Measurements from ENCODE around the gene MIDN.

Gene MIDN

DNA sequence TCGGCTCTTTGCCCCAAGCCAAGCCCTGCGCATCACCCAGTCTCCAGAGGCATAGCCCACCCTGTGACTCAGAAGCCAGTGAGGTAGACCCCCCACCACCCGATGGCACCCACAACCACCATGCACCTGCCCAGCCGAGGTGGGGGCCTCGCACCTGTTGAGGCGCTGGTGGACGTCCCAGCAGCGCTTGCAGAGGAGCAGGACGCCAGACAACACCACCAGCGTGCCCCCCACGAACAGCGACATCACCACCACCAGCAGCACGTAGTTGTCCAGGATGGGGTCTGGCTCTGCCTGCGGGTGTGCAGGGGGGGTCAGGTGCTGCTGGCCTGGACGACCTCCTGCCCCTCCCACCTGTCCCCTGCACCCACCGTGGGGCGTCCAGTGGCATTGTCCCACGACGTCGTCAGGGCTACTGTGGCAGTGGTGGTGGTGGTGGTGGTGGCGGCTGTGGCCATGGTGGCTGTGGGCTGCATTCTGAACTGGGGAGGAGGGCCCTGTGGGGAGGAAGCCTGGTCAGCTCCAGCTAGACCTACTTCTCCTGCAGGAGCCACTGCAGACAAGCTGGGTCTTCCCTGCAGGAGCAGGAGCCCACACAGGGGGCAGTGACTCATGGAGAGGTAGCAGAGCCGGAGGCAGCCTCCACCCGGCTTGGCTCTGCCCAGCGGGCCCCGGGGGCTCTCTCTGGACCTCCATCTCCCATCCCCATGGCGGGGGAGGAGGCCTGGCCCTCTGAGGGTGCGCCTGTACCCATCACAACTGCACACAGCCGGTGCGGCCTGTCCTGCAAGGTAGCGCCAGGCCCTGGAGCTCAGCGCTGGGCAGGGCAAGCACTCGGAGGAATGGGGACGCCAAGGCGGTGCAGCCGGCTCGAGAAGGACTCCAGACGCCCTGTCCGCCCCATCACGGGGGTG, 12.5 kb upstream of the MIDN start:
- Mint-ChIP-seq H3K9me3 (ENCODE audit: low read depth) (no peaks in the 10 kb centered on the region), H3K36me3 (no peaks in the 10 kb centered on the region), H3K4me3 (no peak overlapping the region), H3K27ac (no peak overlapping the region), H3K4me1 (ENCODE audit: low read depth) (peaks cover 10% of the 10 kb centered on the region), H3K27me3 (peaks cover 2% of the 10 kb centered on the region)

- H3K36me3 Mint-ChIP-seq, result no peaks in the 10 kb centered on the region
- H3K4me1 Mint-ChIP-seq (ENCODE audit: low read depth), result peaks cover 16% of the 10 kb centered on the region
- H3K9me3 Mint-ChIP-seq (ENCODE audit: low read depth), result no peaks in the 10 kb centered on the region
- H3K27ac Mint-ChIP-seq, result no peak overlapping the region
- H3K27me3 Mint-ChIP-seq, result peaks cover 2% of the 10 kb centered on the region
- H3K4me3 Mint-ChIP-seq, result no peak overlapping the region
Observed at GRCh38 chr19:1236576-1236975, 11.8 kb upstream of the MIDN start.

GRCh38 chr19:1237027-1237659, 11.2 kb upstream of the MIDN start:
- peaks cover 17% of the 10 kb centered on the region for H3K4me1 Mint-ChIP-seq (ENCODE audit: low read depth)
- H3K4me3 Mint-ChIP-seq, result peak overlapping the region; percentile 52
- H3K27ac Mint-ChIP-seq, result no peak overlapping the region
- no peaks in the 10 kb centered on the region for H3K36me3 Mint-ChIP-seq
- peaks cover 2% of the 10 kb centered on the region for H3K27me3 Mint-ChIP-seq
- no peaks in the 10 kb centered on the region for H3K9me3 Mint-ChIP-seq (ENCODE audit: low read depth)

- H3K9me3 Mint-ChIP-seq (ENCODE audit: low read depth), result no peaks in the 10 kb centered on the region
Observed at GRCh38 chr19:1237754-1238368, 10.5 kb upstream of the MIDN start, which contains the start of gene CBARP. CBARP (minus strand) TSS chr19:1238005; CDS start chr19:1236100, 1,905 bp downstream.

GRCh38 chr19:1238369-1239303, 9.7 kb upstream of the MIDN start:
- Mint-ChIP-seq H3K4me3 (peak overlapping the region; percentile 83), H3K9me3 (ENCODE audit: low read depth) (no peaks in the 10 kb centered on the region), H3K36me3 (no peaks in the 10 kb centered on the region), H3K4me1 (ENCODE audit: low read depth) (peaks cover 23% of the 10 kb centered on the region), H3K27me3 (peaks cover 2% of the 10 kb centered on the region), H3K27ac (no peak overlapping the region)

More at GRCh38 chr19:1237754-1238368, 10.5 kb upstream of the MIDN start, which contains the start of gene CBARP:
- no peak within 1 kb of the TSS for H3K27ac Mint-ChIP-seq
- peak within 1 kb of the TSS; percentile 83 for H3K4me3 Mint-ChIP-seq
- peaks cover 19% of the 10 kb centered on the region for H3K4me1 Mint-ChIP-seq (ENCODE audit: low read depth)
- H3K36me3 Mint-ChIP-seq, result no peaks in the 10 kb centered on the region
- peaks cover 2% of the 10 kb centered on the region for H3K27me3 Mint-ChIP-seq

DNA sequence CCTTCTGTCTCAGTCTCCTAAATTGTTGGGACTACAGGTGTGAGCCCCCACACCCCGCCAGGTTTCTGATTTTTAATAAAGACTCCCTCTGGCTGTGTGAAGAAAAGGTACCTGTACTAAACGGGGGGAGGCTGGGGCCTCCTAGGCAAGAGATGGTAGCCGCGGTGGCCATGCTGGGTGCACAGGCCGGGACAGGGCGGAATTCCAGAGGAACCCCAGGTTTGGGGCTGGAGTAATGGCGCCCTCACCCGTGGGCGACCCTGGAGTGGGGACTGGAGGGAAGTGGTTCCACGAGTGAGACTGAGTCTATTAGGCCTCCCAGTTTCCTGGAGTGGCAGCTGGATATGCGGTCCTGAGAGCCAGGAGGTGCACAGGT, 9.0 kb upstream of the MIDN start:
- no peaks in the 10 kb centered on the region for H3K9me3 Mint-ChIP-seq (ENCODE audit: low read depth)
- H3K36me3 Mint-ChIP-seq, result no peaks in the 10 kb centered on the region
- peak overlapping the region; percentile 83 for H3K4me3 Mint-ChIP-seq
- no peak overlapping the region for H3K27ac Mint-ChIP-seq
- peaks cover 23% of the 10 kb centered on the region for H3K4me1 Mint-ChIP-seq (ENCODE audit: low read depth)
- H3K27me3 Mint-ChIP-seq, result peaks cover 2% of the 10 kb centered on the region

DNA sequence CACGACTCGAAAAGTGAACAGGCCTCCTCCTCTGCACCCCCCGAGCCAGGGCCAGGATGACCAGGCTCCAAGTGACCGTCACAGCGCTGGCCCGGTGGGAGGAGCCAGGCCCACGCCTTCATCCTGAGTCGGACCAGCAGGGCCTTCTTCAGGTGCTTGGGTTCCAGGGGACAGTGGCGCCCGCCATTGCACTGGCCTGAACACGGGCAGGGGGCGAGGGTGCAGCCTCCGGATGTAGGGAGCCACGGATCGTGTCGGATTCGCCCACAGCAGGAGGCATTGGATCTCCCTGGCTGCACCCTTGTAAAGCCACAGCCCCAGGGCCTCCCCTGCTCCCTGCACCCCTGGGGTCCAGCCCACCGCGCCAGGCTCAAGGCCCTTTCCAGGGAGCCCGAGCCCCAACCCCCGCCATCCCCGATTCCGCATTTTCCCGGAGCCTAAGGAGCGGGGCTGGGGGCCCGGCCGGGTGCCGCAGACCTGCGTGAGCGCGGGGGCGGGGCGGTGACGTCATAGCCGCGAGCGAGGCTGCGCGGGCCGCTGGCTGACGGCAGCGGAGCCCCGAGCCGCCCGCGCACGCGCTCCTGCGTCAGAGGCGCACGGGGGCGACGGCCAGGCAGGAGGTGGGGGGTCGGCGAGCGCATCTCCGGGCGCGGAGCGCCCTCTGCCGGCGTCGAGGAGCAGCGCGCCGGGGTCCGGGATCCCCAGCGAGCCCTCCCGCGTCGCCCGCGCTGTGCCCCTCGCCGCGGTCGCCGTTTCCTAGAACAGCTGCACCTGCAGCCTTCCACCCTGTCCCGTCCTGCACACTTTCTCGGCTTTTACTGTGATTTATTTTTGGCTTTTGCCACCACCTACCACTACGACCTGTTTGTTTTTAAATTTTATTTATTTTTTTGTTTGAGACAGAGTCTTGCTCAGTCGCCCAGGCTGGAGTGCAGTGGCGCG, 8.3 kb upstream of the MIDN start:
- no peak overlapping the region for H3K4me3 Mint-ChIP-seq
- peaks cover 2% of the 10 kb centered on the region for H3K27me3 Mint-ChIP-seq
- peaks cover 26% of the 10 kb centered on the region for H3K4me1 Mint-ChIP-seq (ENCODE audit: low read depth)
- H3K27ac Mint-ChIP-seq, result peak overlapping the region; percentile 54
- no peaks in the 10 kb centered on the region for H3K36me3 Mint-ChIP-seq
- no peaks in the 10 kb centered on the region for H3K9me3 Mint-ChIP-seq (ENCODE audit: low read depth)

DNA sequence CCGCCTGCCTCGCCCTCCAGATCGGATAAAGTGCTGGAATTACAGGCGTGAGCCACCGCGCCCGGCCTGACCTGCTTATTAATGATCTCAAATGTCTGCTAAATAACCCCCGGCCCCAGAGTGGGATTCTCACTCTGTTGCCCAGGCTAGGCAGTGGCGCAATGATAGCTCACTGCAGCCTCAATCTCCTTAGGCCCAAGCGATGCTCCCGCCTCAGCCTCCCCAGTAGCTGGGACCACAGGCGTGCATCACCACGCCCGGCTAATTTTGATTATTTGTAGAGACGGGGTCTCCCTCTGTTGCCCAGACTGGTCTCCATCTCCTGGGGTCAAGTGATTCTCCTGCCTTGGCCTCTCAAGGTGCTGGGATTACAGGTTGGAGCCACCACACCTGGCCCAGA, 7.5 kb upstream of the MIDN start:
- Mint-ChIP-seq H3K27ac (no peak overlapping the region), H3K4me1 (ENCODE audit: low read depth) (peaks cover 26% of the 10 kb centered on the region), H3K9me3 (ENCODE audit: low read depth) (no peaks in the 10 kb centered on the region), H3K4me3 (peak overlapping the region; percentile 93), H3K27me3 (peaks cover 2% of the 10 kb centered on the region), H3K36me3 (no peaks in the 10 kb centered on the region)

- Mint-ChIP-seq H3K27me3 (peaks cover 2% of the 10 kb centered on the region), H3K4me3 (peak within 1 kb of the TSS; percentile 93), H3K27ac (peak within 1 kb of the TSS; percentile 89), H3K36me3 (no peaks in the 10 kb centered on the region), H3K9me3 (ENCODE audit: low read depth) (no peaks in the 10 kb centered on the region), H3K4me1 (ENCODE audit: low read depth) (peaks cover 26% of the 10 kb centered on the region)
Observed at GRCh38 chr19:1241417-1242095, 6.8 kb upstream of the MIDN start, which contains the start of gene ATP5F1D. ATP5F1D (plus strand) TSS chr19:1241751; CDS start chr19:1241851, 100 bp downstream.

DNA sequence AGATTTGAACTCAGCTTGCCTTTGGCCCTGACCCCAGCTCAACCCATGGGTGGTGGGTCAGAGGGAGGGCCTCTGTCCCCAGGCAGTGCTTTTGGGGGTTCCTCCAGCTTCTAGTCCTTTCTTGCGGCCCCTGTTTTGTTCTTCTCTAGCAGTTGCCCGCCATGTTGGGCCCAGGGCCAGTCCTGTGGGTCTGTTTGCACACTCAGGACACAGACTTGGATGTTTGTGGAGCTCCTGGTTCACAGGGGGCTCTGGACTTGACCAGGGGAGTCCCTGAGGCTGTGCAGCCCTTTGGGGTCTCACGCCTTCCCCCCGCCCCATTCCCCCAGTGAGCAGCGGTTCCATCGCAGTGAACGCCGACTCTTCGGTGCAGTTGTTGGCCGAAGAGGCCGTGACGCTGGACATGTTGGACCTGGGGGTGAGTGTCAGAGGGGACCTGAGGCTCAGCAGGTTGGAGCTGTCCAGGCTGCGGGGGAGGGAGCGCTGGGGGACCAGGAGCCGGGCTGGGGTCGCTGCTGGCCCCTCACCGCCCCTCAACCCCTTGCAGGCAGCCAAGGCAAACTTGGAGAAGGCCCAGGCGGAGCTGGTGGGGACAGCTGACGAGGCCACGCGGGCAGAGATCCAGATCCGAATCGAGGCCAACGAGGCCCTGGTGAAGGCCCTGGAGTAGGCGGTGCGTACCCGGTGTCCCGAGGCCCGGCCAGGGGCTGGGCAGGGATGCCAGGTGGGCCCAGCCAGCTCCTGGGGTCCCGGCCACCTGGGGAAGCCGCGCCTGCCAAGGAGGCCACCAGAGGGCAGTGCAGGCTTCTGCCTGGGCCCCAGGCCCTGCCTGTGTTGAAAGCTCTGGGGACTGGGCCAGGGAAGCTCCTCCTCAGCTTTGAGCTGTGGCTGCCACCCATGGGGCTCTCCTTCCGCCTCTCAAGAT, 4.4 kb upstream of the MIDN start:
- Mint-ChIP-seq H3K27me3 (no peaks in the 10 kb centered on the region), H3K9me3 (ENCODE audit: low read depth) (no peaks in the 10 kb centered on the region), H3K36me3 (no peaks in the 10 kb centered on the region), H3K4me3 (peak overlapping the region; percentile 89), H3K4me1 (ENCODE audit: low read depth) (peaks cover 18% of the 10 kb centered on the region), H3K27ac (peak overlapping the region; percentile 28)

DNA sequence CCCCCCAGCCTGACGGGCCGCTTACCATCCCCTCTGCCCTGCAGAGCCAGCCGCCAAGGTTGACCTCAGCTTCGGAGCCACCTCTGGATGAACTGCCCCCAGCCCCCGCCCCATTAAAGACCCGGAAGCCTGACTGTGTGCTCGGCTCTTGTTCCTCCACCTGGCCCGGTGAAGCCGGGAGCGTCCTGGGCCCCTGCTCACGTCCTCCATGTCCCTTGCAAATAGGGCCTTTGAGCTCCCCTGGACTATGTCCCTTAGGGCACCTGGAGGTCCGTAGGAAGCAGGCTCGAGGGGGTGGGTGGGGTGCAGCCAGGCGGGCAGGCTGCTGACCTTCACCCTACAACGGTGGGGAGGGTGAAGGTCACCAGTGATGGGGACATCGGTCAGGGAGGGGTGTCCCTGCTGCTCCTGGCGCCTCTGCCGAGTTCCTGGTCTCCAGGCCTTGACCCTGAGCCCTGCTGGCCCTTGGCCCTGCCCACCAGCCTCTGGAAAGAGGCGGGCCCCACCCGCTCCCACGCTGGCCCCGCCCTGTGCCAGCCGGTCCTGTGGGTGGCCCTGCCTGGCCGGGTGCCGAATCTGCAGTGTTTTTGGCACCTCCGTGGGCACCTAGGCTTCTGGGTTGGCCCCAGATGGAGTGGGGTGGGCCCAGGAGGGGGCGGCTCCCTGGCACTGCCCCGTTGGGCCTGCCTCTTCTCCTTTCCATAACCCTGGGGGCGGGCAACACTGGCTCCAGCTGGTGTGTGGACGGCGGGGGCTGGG, 3.5 kb upstream of the MIDN start:
- no peaks in the 10 kb centered on the region for H3K27me3 Mint-ChIP-seq
- no peaks in the 10 kb centered on the region for H3K36me3 Mint-ChIP-seq
- peaks cover 18% of the 10 kb centered on the region for H3K4me1 Mint-ChIP-seq (ENCODE audit: low read depth)
- H3K9me3 Mint-ChIP-seq (ENCODE audit: low read depth), result no peaks in the 10 kb centered on the region
- H3K4me3 Mint-ChIP-seq, result peak overlapping the region; percentile 71
- peak overlapping the region; percentile 28 for H3K27ac Mint-ChIP-seq

Data from activated naive CD8-positive, alpha-beta T cell (primary cell).